Measurements from ENCODE around the gene KCP. TPM values are rescaled to one million over a fixed set of nuclear protein-coding genes. Genes with fewer than 3 reads are reported as not detected.

Gene KCP
- total RNA-seq (2021; ENCODE audit: unreplicated experiment): 1.6 TPM
- polyA plus RNA-seq (2012): 0.79 and 1.2 TPM in 2 replicates
- Bru-seq, nascent RNA: percentile 34 among the genes with signal in this experiment
- percentile 32 among the genes with signal in this experiment for BruChase-seq, experiment 1, labeled RNA remaining after a 6-hour chase
- percentile 32 among the genes with signal in this experiment for BruChase-seq, experiment 2, labeled RNA remaining after a 2-hour chase
- long read RNA-seq, partial matches to known transcripts: 0 of 3 reads
- long read RNA-seq, other reads (novel, unspliced or antisense): 3 of 3 reads

GRCh38 chr7:128910569-128910945, at the start of gene KCP:
Gene KCP (minus strand): TSS chr7:128910709. CDS start chr7:128910676, 33 bp downstream.
- no TSS peak for BruUV-seq (replicated peaks)
- no peaks in the 10 kb centered on the region for H3K27me3 ChIP-seq (ENCODE audit: insufficient read depth, low read length)
- no peak within 1 kb of the TSS for H3K9ac ChIP-seq (ENCODE audit: low read length)
- ChIA-PET RAD21 (ENCODE audit: low non-redundant PET in 1 of 2, low total read pairs in 2 of 2, uncharacterized antibody in 2 of 2, unreplicated experiment in 2 of 2) (no interaction called here), POLR2A (no interaction called here), CTCF (no interaction called here)
- no peak within 1 kb of the TSS for H3K4me3 ChIP-seq (replicated peaks in 1 of 2; ENCODE audit: low read depth in 1 of 2, low read length in 2 of 2)
- H3K9me3 ChIP-seq (ENCODE audit: control insufficient read depth in 1 of 2, insufficient read depth in 1 of 2, low read depth in 1 of 2, low read length in 2 of 2): no peaks in the 10 kb centered on the region
- intact Hi-C loops (cut with micrococcal nuclease): no loop called here
- ATAC-seq: no peak
- no peaks in the 10 kb centered on the region for H3K9me2 ChIP-seq (ENCODE audit: insufficient read depth)
- no peak within 1 kb of the TSS for H3K27ac ChIP-seq (ENCODE audit: low read depth, low read length)
- no peak for TF ChIP-seq EZH2phosphoT487 (IDR thresholded peaks at IDR 0.05; ENCODE audit: borderline replicate concordance)
- TF ChIP-seq CEBPB (IDR thresholded peaks at IDR 0.05; ENCODE audit: low read depth): no peak
- TF ChIP-seq EGR1 (IDR thresholded peaks at IDR 0.05; ENCODE audit: low read depth): no peak
- no peak for TF ChIP-seq ZBTB33 (IDR thresholded peaks at IDR 0.05; ENCODE audit: extremely low read depth, insufficient replicate concordance, low read length)
- TF ChIP-seq CBX3 (IDR thresholded peaks at IDR 0.05; ENCODE audit: low read depth): no peak
- TF ChIP-seq CTCF (IDR thresholded peaks at IDR 0.05 in 2 of 3, conservative IDR thresholded peaks at IDR 0.05 in 1 of 3; ENCODE audit: borderline replicate concordance in 1 of 3, insufficient read depth in 1 of 3, low read depth in 2 of 3, low read length in 2 of 3): no peak
- no peak for TF ChIP-seq ZFX (IDR thresholded peaks at IDR 0.05)
- H4K20me1 ChIP-seq (ENCODE audit: insufficient read depth): no peaks in the 10 kb centered on the region
- no peaks in the 10 kb centered on the region for H3K36me3 ChIP-seq (ENCODE audit: control insufficient read depth in 1 of 2, insufficient read depth in 2 of 2, low read length in 2 of 2)
- DNase-seq (ENCODE audit: low read depth, low spot score): no peak
- H3K4me2 ChIP-seq (ENCODE audit: low read length): no peak within 1 kb of the TSS
- H2AFZ ChIP-seq (ENCODE audit: low read depth, low read length, poor library complexity, severe bottlenecking): no peak within 1 kb of the TSS
- peaks cover 0 to 5% of the 10 kb centered on the region in 2 experiments; a peak in 1 of 4 replicates for H3K4me1 ChIP-seq (ENCODE audit: control insufficient read depth in 1 of 2, insufficient read depth in 2 of 2, low read length in 2 of 2)
- H3K79me2 ChIP-seq (ENCODE audit: insufficient read depth, low read length): no peaks in the 10 kb centered on the region

All from HCT116 (cell line).